ENCODE data around the gene MDC1.
"Not testable (repeated sequence)": the region's sequence is repeated elsewhere in the genome, so short reads cannot be mapped to it uniquely, and the experiment has no call there.

Gene MDC1

GRCh38 chr6:30682143-30683117, 34.7 kb downstream of the MDC1 start:
- peak; percentile 78 to 85 for DNase-seq (ENCODE audit: low read depth in 1 of 2, low spot score in 1 of 2)

GRCh38 chr6:30681766-30682142, 35.3 kb downstream of the MDC1 start:
- DNase-seq (ENCODE audit: low read depth in 1 of 2, low spot score in 1 of 2), result no peak

- DNase-seq (ENCODE audit: low read depth in 1 of 2, low spot score in 1 of 2), result no peak
Observed at GRCh38 chr6:30679765-30680535, 37.1 kb downstream of the MDC1 start.

GRCh38 chr6:30678964-30679726, 37.9 kb downstream of the MDC1 start:
- DNase-seq (ENCODE audit: low read depth in 1 of 2, low spot score in 1 of 2), result peak; percentile 90 to 93

GRCh38 chr6:30676660-30677285, 40.3 kb downstream of the MDC1 start:
- DNase-seq (ENCODE audit: low read depth in 1 of 2, low spot score in 1 of 2), result no peak

- DNase-seq (ENCODE audit: low read depth in 1 of 2, low spot score in 1 of 2), result peak; percentile 77 to 80
Observed at GRCh38 chr6:30672445-30673253, 44.4 kb downstream of the MDC1 start, which contains the start of gene DHX16. TSS of gene DHX16 (minus strand) at chr6:30673006. CDS start at chr6:30672841, 165 bp downstream.

GRCh38 chr6:30670760-30671527, 46.1 kb downstream of the MDC1 start:
- no peak for DNase-seq (ENCODE audit: low read depth in 1 of 2, low spot score in 1 of 2)

GRCh38 chr6:30666300-30666699, 50.8 kb downstream of the MDC1 start:
- DNase-seq (ENCODE audit: low read depth in 1 of 2, low spot score in 1 of 2), result not testable (repeated sequence)

GRCh38 chr6:30664994-30665767, 51.9 kb downstream of the MDC1 start:
- no peak for DNase-seq (ENCODE audit: low read depth in 1 of 2, low spot score in 1 of 2)

GRCh38 chr6:30657922-30658321, 59.2 kb downstream of the MDC1 start:
- DNase-seq (ENCODE audit: low read depth in 1 of 2, low spot score in 1 of 2), result not testable (repeated sequence)

- no peak for DNase-seq (ENCODE audit: low read depth in 1 of 2, low spot score in 1 of 2)
Observed at GRCh38 chr6:30657454-30657853, 59.6 kb downstream of the MDC1 start.

- no peak for DNase-seq (ENCODE audit: low read depth in 1 of 2, low spot score in 1 of 2)
Observed at GRCh38 chr6:30656513-30656912, 60.6 kb downstream of the MDC1 start.

- no peak for DNase-seq (ENCODE audit: low read depth in 1 of 2, low spot score in 1 of 2)
Observed at GRCh38 chr6:30655743-30656094, 61.4 kb downstream of the MDC1 start.

GRCh38 chr6:30654798-30655742, 62.0 kb downstream of the MDC1 start:
- DNase-seq (ENCODE audit: low read depth in 1 of 2, low spot score in 1 of 2), result no peak

GRCh38 chr6:30651143-30651542, 65.9 kb downstream of the MDC1 start:
- DNase-seq (ENCODE audit: low read depth in 1 of 2, low spot score in 1 of 2), result no peak

Measured in activated T-helper 1 cell treated with anti-CD3 and anti-CD28 coated beads, Interleukin-2, amount 50 U/mL, for 16 hours (primary cell).